ENCODE measurements around the gene TP53INP2.
"Not testable (repeated sequence)": the region's sequence is repeated elsewhere in the genome, so short reads cannot be mapped to it uniquely, and the experiment has no call there.

Gene TP53INP2

GRCh38 chr20:34722560-34722959 lies 18.4 kb downstream of the TP53INP2 start:
- H3K79me2 ChIP-seq (ENCODE audit: insufficient read depth, low read length); H3K27ac ChIP-seq (ENCODE audit: low read depth, low read length); H3K9me3 ChIP-seq (ENCODE audit: insufficient read depth, low read length); H3K36me3 ChIP-seq (ENCODE audit: low read length); H3K27me3 ChIP-seq (ENCODE audit: low read length); H3K9me2 ChIP-seq (replicated peaks; ENCODE audit: insufficient read depth, low read length); H3K4me3 ChIP-seq (ENCODE audit: insufficient read depth, low read length, poor library complexity, severe bottlenecking); H2AFZ ChIP-seq (ENCODE audit: low read depth, low read length, severe bottlenecking); H3K9ac ChIP-seq (ENCODE audit: low read length); H3K4me2 ChIP-seq (ENCODE audit: low read depth, low read length, poor library complexity, severe bottlenecking); H3F3A ChIP-seq (ENCODE audit: insufficient read depth); H4K20me1 ChIP-seq (ENCODE audit: low read depth, low read length): not testable (repeated sequence)

GRCh38 chr20:34724172-34724571 lies 20.0 kb downstream of the TP53INP2 start:
- no peak overlapping the region for H3K27ac ChIP-seq (ENCODE audit: low read depth, low read length)
- no peaks in the 10 kb centered on the region for H3K36me3 ChIP-seq (ENCODE audit: low read length)
- H3K9me3 ChIP-seq (ENCODE audit: insufficient read depth, low read length): no peaks in the 10 kb centered on the region
- H3K4me3 ChIP-seq (ENCODE audit: insufficient read depth, low read length, poor library complexity, severe bottlenecking): no peak overlapping the region
- no peak overlapping the region for H3K4me2 ChIP-seq (ENCODE audit: low read depth, low read length, poor library complexity, severe bottlenecking)
- no peaks in the 10 kb centered on the region for H3K9me2 ChIP-seq (replicated peaks; ENCODE audit: insufficient read depth, low read length)
- no peaks in the 10 kb centered on the region for H3K79me2 ChIP-seq (ENCODE audit: insufficient read depth, low read length)
- H4K20me1 ChIP-seq (ENCODE audit: low read depth, low read length): no peaks in the 10 kb centered on the region
- H3F3A ChIP-seq (ENCODE audit: insufficient read depth): no peaks in the 10 kb centered on the region
- no peak for TF ChIP-seq EZH2phosphoT487 (conservative IDR thresholded peaks at IDR 0.05; ENCODE audit: low read length)
- TF ChIP-seq CTCF (IDR thresholded peaks at IDR 0.05; ENCODE audit: insufficient read depth, low read length, poor library complexity, severe bottlenecking): no peak
- no peak overlapping the region for H3K9ac ChIP-seq (ENCODE audit: low read length)
- no peak overlapping the region for H2AFZ ChIP-seq (ENCODE audit: low read depth, low read length, severe bottlenecking)
- H3K27me3 ChIP-seq (ENCODE audit: low read length): no peaks in the 10 kb centered on the region

GRCh38 chr20:34729416-34729815 lies 25.3 kb downstream of the TP53INP2 start:
- Histone ChIP-seq H4K20me1 (ENCODE audit: low read depth, low read length) (no peaks in the 10 kb centered on the region), H3K9ac (ENCODE audit: low read length) (no peak overlapping the region), H3K4me2 (ENCODE audit: low read depth, low read length, poor library complexity, severe bottlenecking) (no peak overlapping the region), H3K9me3 (ENCODE audit: insufficient read depth, low read length) (no peaks in the 10 kb centered on the region), H3K9me2 (replicated peaks; ENCODE audit: insufficient read depth, low read length) (no peaks in the 10 kb centered on the region), H3K79me2 (ENCODE audit: insufficient read depth, low read length) (no peaks in the 10 kb centered on the region), H3F3A (ENCODE audit: insufficient read depth) (no peaks in the 10 kb centered on the region), H3K36me3 (ENCODE audit: low read length) (no peaks in the 10 kb centered on the region), H3K4me3 (ENCODE audit: insufficient read depth, low read length, poor library complexity, severe bottlenecking) (no peak overlapping the region), H3K27me3 (ENCODE audit: low read length) (no peaks in the 10 kb centered on the region), H2AFZ (ENCODE audit: low read depth, low read length, severe bottlenecking) (no peak overlapping the region), H3K27ac (ENCODE audit: low read depth, low read length) (no peak overlapping the region)
- TF ChIP-seq CTCF (IDR thresholded peaks at IDR 0.05; ENCODE audit: insufficient read depth, low read length, poor library complexity, severe bottlenecking) (no peak), EZH2phosphoT487 (conservative IDR thresholded peaks at IDR 0.05; ENCODE audit: low read length) (no peak)

GRCh38 chr20:34732523-34732922 lies 28.4 kb downstream of the TP53INP2 start:
- Histone ChIP-seq H3K4me2 (ENCODE audit: low read depth, low read length, poor library complexity, severe bottlenecking) (no peak overlapping the region), H3K9me3 (ENCODE audit: insufficient read depth, low read length) (no peaks in the 10 kb centered on the region), H4K20me1 (ENCODE audit: low read depth, low read length) (no peaks in the 10 kb centered on the region), H3K27ac (ENCODE audit: low read depth, low read length) (no peak overlapping the region), H2AFZ (ENCODE audit: low read depth, low read length, severe bottlenecking) (no peak overlapping the region), H3K9ac (ENCODE audit: low read length) (no peak overlapping the region), H3K36me3 (ENCODE audit: low read length) (no peaks in the 10 kb centered on the region), H3K79me2 (ENCODE audit: insufficient read depth, low read length) (no peaks in the 10 kb centered on the region), H3F3A (ENCODE audit: insufficient read depth) (no peaks in the 10 kb centered on the region), H3K9me2 (replicated peaks; ENCODE audit: insufficient read depth, low read length) (no peaks in the 10 kb centered on the region), H3K4me3 (ENCODE audit: insufficient read depth, low read length, poor library complexity, severe bottlenecking) (no peak overlapping the region), H3K27me3 (ENCODE audit: low read length) (no peaks in the 10 kb centered on the region)
- no peak for TF ChIP-seq EZH2phosphoT487 (conservative IDR thresholded peaks at IDR 0.05; ENCODE audit: low read length)
- no peak for TF ChIP-seq CTCF (IDR thresholded peaks at IDR 0.05; ENCODE audit: insufficient read depth, low read length, poor library complexity, severe bottlenecking)

All from SU-DHL-6 (cell line).